ENCODE measurements around the gene GOLM1. TPM values are rescaled to one million over a fixed set of nuclear protein-coding genes. Genes with fewer than 3 reads are reported as not detected.
A peak's percentile ranks its signal among the peaks of the same experiment; 100 is the strongest.

GOLM1 gene
- total and polyA plus RNA-seq, 9 of the 15 experiments (the other 6 are each of a cell fraction or from before 2014, with no cell fraction given), result 0.09 to 0.96 (median 0.40) TPM; not detected in 4

GRCh38 chr9:86041311-86041741 lies 58.0 kb downstream of the GOLM1 start:
- intact Hi-C loops (cut with micrococcal nuclease), result no loop called here
- Histone ChIP-seq H2AFZ (ENCODE audit: low read depth, low read length) (no peak overlapping the region), H3K4me3 (no peak overlapping the region), H3K4me2 (ENCODE audit: insufficient read depth, low read length) (0 out of 2 replicates have a peak overlapping the region, but pooled peaks have one; percentile 1), H3K9me3 (replicated peaks; ENCODE audit: control insufficient read depth, insufficient read depth, low read depth, low read length) (no peaks in the 10 kb centered on the region), H3K9me1 (ENCODE audit: control insufficient read depth, insufficient read depth, low read length) (no peaks in the 10 kb centered on the region), H4K20me1 (replicated peaks; ENCODE audit: control insufficient read depth, insufficient read depth, low read length) (0 out of 2 replicates have a peak, but pooled peaks cover 5% of the 10 kb centered on the region), H3K27me3 (ENCODE audit: control insufficient read depth in 2 of 2, insufficient read depth in 2 of 2, low read length in 2 of 2) (peaks cover 10 to 34% of the 10 kb centered on the region in 2 experiments; a peak in 4 of 5 replicates), H3K4me1 (replicated peaks in 1 of 2; ENCODE audit: control insufficient read depth in 2 of 2, insufficient read depth in 2 of 2, low read length in 2 of 2) (no peaks in the 10 kb centered on the region; a peak in 1 of 5 replicates), H3K79me2 (ENCODE audit: control insufficient read depth, insufficient read depth, low read length) (no peaks in the 10 kb centered on the region), H3K36me3 (ENCODE audit: control insufficient read depth, insufficient read depth, low read length) (no peaks in the 10 kb centered on the region), H3K27ac (ENCODE audit: extremely low read depth, low read depth, low read length) (no peak overlapping the region), H3K9ac (ENCODE audit: insufficient read depth in 1 of 2, low read depth in 2 of 2, low read length in 2 of 2) (no peak overlapping the region)
- BruUV-seq (replicated peaks), result no TSS peak
- POLR2A ChIA-PET, result interaction anchor here (0.6 kb wide), 1 partner anchor 63 kb away, joined by 3 read pairs; no protein-coding TSS in a partner anchor
- FAIRE-seq (no peak), DNase-seq (ENCODE audit: extremely low read depth in 1 of 4, low spot score in 3 of 4) (no peak), ATAC-seq (no peak; the same call in 2 of the 3 replicates)
- in situ Hi-C loops (cut with MboI), result no loop called here
- 2% methylated on average over 8 of the region's 8 CpGs for WGBS (ENCODE audit: insufficient coverage, low coverage, missing lambda C conversion rate)
- TF ChIP-seq PBX2 (CRISPR knock-in tag; IDR thresholded peaks at IDR 0.05; ENCODE audit: low read depth), result no peak
- TF ChIP-seq PBX2 (tag; conservative IDR thresholded peaks at IDR 0.05; ENCODE audit: low read depth), result peak; percentile 76
- no peak for TF ChIP-seq HDAC2 (IDR thresholded peaks at IDR 0.05)
- TF ChIP-seq GABPB2 (CRISPR knock-in tag; conservative IDR thresholded peaks at IDR 0.05), result no peak
- TF ChIP-seq MEIS2 (IDR thresholded peaks at IDR 0.05; ENCODE audit: partially characterized antibody), result peak; percentile 59
- TF ChIP-seq ZNF639 (CRISPR knock-in tag; conservative IDR thresholded peaks at IDR 0.05 in 1 of 2, IDR thresholded peaks at IDR 0.05 in 1 of 2), result no peak
- no peak for TF ChIP-seq ERF (CRISPR knock-in tag; IDR thresholded peaks at IDR 0.05)
- CTCF ChIA-PET (ENCODE audit: low intra/inter-chr PET ratio), result no interaction called here

Measured in K562 (cell line).